ENCODE results near the gene SLC8A1. TPM values are rescaled to one million over a fixed set of nuclear protein-coding genes. Genes with fewer than 3 reads are reported as not detected.

The SLC8A1 gene
- total and polyA plus RNA-seq, 2 donors (not counting 1 experiment from before 2014, with no cell fraction given), result 0.07 to 0.20 TPM

DNA sequence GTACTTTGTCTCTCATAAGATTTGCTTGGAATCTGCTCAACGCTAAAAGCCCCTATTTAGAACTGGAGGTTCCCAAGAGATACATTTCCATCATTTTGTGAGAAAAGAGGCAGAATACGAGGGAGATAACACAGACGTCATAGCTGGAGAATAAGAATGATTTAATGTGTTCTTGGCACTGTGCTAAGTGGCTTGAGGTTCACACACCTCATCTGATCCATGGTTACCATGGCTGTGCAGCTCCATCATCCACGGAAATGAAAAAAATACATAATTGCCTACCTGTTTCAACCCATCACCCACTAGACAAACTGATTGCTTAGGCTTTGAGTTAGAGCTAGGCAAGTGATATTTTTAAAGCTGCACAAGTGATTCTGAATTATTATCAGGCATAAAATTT is 227.6 kb downstream of the SLC8A1 start:
- Histone ChIP-seq H3K9me3 (ENCODE audit: control extremely low read depth in 1 of 3, control insufficient read depth in 2 of 3, insufficient read depth in 1 of 3, low read length in 2 of 3) (no peaks in the 10 kb centered on the region), H3K27me3 (replicated peaks in 1 of 4; ENCODE audit: control extremely low read depth in 1 of 4, control insufficient read depth in 3 of 4, insufficient read depth in 4 of 4, low read length in 3 of 4) (no peaks in the 10 kb centered on the region), H3K4me1 (ENCODE audit: control insufficient read depth in 2 of 2, insufficient read depth in 2 of 2, low read length in 2 of 2) (no peaks in the 10 kb centered on the region), H2AFZ (ENCODE audit: insufficient read depth, low read depth, low read length, poor library complexity, severe bottlenecking) (no peak overlapping the region), H4K20me1 (ENCODE audit: control insufficient read depth, insufficient read depth, low read length, poor library complexity, severe bottlenecking) (no peaks in the 10 kb centered on the region), H3K4me3 (ENCODE audit: control extremely low read depth in 1 of 5, extremely low read depth in 1 of 5, insufficient read depth in 1 of 5, low read depth in 2 of 5, low read length in 4 of 5) (no peak overlapping the region), H3K27ac (ENCODE audit: low read length in 2 of 2) (no peak overlapping the region), H3K4me2 (replicated peaks; ENCODE audit: low read depth, low read length, poor library complexity, severe bottlenecking) (no peak overlapping the region), H3K36me3 (replicated peaks in 1 of 2; ENCODE audit: control extremely low read depth in 1 of 2, control insufficient read depth in 1 of 2, extremely low read depth in 1 of 2, insufficient read depth in 2 of 2, low read length in 1 of 2) (no peaks in the 10 kb centered on the region), H3K79me2 (ENCODE audit: control insufficient read depth, insufficient read depth, low read length) (no peaks in the 10 kb centered on the region), H3K9ac (ENCODE audit: low read length) (no peak overlapping the region)
- TF ChIP-seq, protein P1, sequence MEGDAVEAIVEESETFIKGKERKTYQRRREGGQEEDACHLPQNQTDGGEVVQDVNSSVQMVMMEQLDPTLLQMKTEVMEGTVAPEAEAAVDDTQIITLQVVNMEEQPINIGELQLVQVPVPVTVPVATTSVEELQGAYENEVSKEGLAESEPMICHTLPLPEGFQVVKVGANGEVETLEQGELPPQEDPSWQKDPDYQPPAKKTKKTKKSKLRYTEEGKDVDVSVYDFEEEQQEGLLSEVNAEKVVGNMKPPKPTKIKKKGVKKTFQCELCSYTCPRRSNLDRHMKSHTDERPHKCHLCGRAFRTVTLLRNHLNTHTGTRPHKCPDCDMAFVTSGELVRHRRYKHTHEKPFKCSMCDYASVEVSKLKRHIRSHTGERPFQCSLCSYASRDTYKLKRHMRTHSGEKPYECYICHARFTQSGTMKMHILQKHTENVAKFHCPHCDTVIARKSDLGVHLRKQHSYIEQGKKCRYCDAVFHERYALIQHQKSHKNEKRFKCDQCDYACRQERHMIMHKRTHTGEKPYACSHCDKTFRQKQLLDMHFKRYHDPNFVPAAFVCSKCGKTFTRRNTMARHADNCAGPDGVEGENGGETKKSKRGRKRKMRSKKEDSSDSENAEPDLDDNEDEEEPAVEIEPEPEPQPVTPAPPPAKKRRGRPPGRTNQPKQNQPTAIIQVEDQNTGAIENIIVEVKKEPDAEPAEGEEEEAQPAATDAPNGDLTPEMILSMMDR (IDR thresholded peaks at IDR 0.05), result no peak
- TF ChIP-seq EZH2 (IDR thresholded peaks at IDR 0.05; ENCODE audit: borderline replicate concordance, insufficient read depth, low read depth, low read length, poor library complexity, severe bottlenecking), result no peak
- ChIA-PET CTCF (no interaction called here), POLR2A (no interaction called here)
- whole genome bisulfite sequencing (ENCODE audit: insufficient coverage), result no CpG with 5 or more reads among the region's 4 CpGs
- no peak for ATAC-seq (ENCODE audit: low read depth)
- no peaks in the 10 kb centered on the region for H3K9me3 Mint-ChIP-seq (ENCODE audit: insufficient read depth)
- no peak overlapping the region for H3K27ac Mint-ChIP-seq
- DNase-seq, result no peak
- no peak overlapping the region for H3K4me3 Mint-ChIP-seq
- intact Hi-C loops (cut with micrococcal nuclease), result no loop called here
- peaks cover 2% of the 10 kb centered on the region for H3K4me1 Mint-ChIP-seq
- no peaks in the 10 kb centered on the region for H3K27me3 Mint-ChIP-seq

DNA sequence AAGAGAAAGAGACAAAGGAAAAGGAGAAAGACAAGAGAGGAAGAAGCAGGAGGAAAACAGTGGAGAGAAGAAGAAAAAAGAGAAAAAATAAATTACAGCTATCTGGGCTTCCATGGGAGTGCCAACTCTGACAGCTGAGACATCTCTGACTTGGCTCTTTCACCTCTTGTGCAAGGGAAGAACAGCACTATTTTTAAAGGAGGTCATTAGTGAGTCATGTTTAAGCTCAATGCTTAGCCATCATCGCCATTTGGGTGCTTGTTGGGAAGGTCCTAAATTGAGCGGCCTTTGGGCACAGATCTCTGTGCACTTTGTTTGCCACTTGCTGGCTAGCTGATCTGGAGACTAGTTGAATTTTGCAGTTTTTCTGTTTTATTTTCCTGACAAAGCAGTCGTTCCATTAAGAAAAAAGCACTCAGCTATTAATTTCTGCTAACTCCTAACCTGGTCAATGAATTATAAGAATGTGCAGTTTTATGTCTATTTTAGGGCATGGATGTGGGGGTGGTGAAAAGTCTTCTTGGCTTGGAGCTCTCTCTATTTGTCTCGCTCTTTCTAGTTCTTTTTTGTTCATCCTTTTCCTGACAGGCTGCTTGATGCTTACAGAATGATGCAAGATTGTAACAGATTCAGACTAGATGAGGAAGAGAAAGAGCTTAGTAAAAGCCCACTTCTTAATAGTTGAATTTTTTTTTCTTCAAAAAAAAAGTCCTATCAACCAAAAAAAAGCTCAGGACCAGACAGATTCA is 231.5 kb downstream of the SLC8A1 start:
- Histone ChIP-seq H3K27ac (ENCODE audit: low read length in 2 of 2) (no peak overlapping the region), H3K9ac (ENCODE audit: low read length) (no peak overlapping the region), H3K4me1 (ENCODE audit: control insufficient read depth in 2 of 2, insufficient read depth in 2 of 2, low read length in 2 of 2) (no peaks in the 10 kb centered on the region), H3K79me2 (ENCODE audit: control insufficient read depth, insufficient read depth, low read length) (no peaks in the 10 kb centered on the region), H2AFZ (ENCODE audit: insufficient read depth, low read depth, low read length, poor library complexity, severe bottlenecking) (no peak overlapping the region), H3K9me3 (ENCODE audit: control extremely low read depth in 1 of 3, control insufficient read depth in 2 of 3, insufficient read depth in 1 of 3, low read length in 2 of 3) (no peaks in the 10 kb centered on the region), H3K4me2 (replicated peaks; ENCODE audit: low read depth, low read length, poor library complexity, severe bottlenecking) (no peak overlapping the region), H3K36me3 (replicated peaks in 1 of 2; ENCODE audit: control extremely low read depth in 1 of 2, control insufficient read depth in 1 of 2, extremely low read depth in 1 of 2, insufficient read depth in 2 of 2, low read length in 1 of 2) (no peaks in the 10 kb centered on the region), H3K4me3 (ENCODE audit: control extremely low read depth in 1 of 5, extremely low read depth in 1 of 5, insufficient read depth in 1 of 5, low read depth in 2 of 5, low read length in 4 of 5) (no peak overlapping the region), H3K27me3 (replicated peaks in 1 of 4; ENCODE audit: control extremely low read depth in 1 of 4, control insufficient read depth in 3 of 4, insufficient read depth in 4 of 4, low read length in 3 of 4) (no peaks in the 10 kb centered on the region), H4K20me1 (ENCODE audit: control insufficient read depth, insufficient read depth, low read length, poor library complexity, severe bottlenecking) (no peaks in the 10 kb centered on the region)
- H3K4me1 Mint-ChIP-seq, result peaks cover 2% of the 10 kb centered on the region
- H3K27me3 Mint-ChIP-seq, result no peaks in the 10 kb centered on the region
- H3K27ac Mint-ChIP-seq, result no peak overlapping the region
- intact Hi-C loops (cut with micrococcal nuclease), result no loop called here
- WGBS (ENCODE audit: insufficient coverage), result 93% methylated on average over 3 of the region's 4 CpGs
- no peaks in the 10 kb centered on the region for H3K9me3 Mint-ChIP-seq (ENCODE audit: insufficient read depth)
- no peak for ATAC-seq (ENCODE audit: low read depth)
- no peak overlapping the region for H3K4me3 Mint-ChIP-seq
- no peak for DNase-seq
- ChIA-PET CTCF (no interaction called here), POLR2A (no interaction called here)
- TF ChIP-seq, protein P1 (IDR thresholded peaks at IDR 0.05), result no peak
- no peak for TF ChIP-seq EZH2 (IDR thresholded peaks at IDR 0.05; ENCODE audit: borderline replicate concordance, insufficient read depth, low read depth, low read length, poor library complexity, severe bottlenecking)

Measured in B cell (primary cell).